Activated CD4-positive, alpha-beta T cell treated with anti-CD3 and anti-CD28 coated beads, Interleukin-2, amount 50 U/mL, for 48 hours (primary cell): ENCODE data around the gene REEP1.
"Not testable (repeated sequence)": the region's sequence is repeated elsewhere in the genome, so short reads cannot be mapped to it uniquely, and the experiment has no call there.

Experiments used
- DNase-seq, 2 experiments: peaks; one replicate each; pipeline ENCODE4 v3.0.0-alpha.2; 2020

The REEP1 gene

DNA sequence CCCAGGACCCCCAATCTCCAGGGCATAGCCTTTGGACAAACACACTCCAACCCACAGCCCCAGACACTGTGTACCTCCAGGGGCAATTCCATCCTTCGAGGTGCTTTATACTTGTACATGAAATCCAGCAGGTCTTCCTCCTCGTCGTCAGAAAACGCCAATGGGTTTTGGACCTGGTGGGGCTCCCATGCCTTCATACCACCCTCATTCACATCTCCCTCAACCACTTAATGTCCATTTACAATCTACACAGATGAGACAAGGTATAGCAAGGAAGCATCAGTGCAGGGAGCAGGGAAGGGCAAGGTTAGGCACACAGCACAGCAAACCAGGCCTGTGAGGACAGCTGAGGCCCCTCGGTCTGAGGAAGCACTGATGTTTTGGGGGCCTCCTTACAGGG lies 117.5 kb downstream of the REEP1 start:
- no peak for DNase-seq

DNA sequence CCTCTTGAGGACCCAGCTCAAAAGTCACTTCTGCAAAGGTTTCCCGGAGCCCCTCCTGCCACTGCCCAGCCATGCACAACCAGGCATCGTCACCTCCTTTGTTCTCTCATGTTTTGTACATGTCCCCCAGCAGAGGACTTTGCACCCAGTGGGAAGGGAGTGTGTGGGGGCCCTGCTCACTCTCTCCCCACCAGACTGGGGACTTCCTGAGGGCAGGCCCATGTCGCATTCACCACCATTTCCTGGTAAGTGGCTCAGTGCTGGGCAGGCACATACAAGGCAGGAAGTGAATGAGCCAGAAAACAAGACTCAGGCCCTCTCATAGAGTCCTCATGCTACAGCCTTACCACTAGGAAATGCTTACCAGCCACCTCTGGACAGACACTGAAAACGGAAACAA lies 119.3 kb downstream of the REEP1 start:
- DNase-seq, result no peak

- DNase-seq, result no peak
Measured at GRCh38 chr2:86216575-86217555, 120.6 kb downstream of the REEP1 start.

- no peak for DNase-seq
Measured at GRCh38 chr2:86214503-86214832, 123.0 kb downstream of the REEP1 start.

- no peak for DNase-seq
Measured at GRCh38 chr2:86213699-86214502, 123.5 kb downstream of the REEP1 start.

DNA sequence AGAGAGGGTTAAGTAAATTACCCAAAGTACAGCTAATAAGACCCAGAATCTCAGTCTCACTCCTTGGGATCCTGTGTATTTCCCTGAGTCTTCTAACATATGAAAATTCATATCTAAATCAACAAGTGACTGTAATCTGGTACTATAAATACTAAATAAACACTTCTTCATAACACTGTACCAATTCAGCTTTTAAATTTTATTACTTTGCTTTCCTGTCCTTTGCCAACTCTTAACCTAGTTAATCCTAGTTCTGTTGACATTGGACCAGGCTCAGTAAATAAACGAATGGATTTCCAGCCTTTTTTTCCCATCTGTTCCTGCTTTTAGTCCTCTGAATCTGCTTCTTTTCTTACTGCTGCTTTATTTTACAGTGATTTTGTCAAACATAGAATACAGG lies 124.4 kb downstream of the REEP1 start:
- DNase-seq, result no peak

DNA sequence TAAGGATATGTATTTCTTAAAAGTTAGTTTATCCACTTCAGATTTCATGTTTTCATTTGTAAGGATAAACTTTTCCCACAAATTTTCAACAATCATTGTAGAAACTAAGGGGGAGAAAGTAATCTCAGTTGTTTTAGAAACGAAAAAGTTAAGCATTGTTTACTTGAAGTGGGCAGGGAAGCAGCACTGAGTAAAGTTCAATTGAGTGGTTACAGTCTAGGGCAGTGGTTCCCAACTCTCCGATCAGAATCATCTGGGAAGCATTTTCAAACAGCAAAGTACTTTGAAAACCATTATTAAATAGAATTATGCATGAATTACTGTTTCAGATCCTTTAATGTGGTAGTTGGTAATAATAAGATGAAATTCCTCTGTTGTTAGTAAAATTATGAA lies 125.6 kb downstream of the REEP1 start:
- DNase-seq, result no peak

GRCh38 chr2:86211033-86211795 lies 126.2 kb downstream of the REEP1 start:
- no peak for DNase-seq

- DNase-seq, result no peak
Measured at GRCh38 chr2:86204458-86204857, 133.0 kb downstream of the REEP1 start.

DNA sequence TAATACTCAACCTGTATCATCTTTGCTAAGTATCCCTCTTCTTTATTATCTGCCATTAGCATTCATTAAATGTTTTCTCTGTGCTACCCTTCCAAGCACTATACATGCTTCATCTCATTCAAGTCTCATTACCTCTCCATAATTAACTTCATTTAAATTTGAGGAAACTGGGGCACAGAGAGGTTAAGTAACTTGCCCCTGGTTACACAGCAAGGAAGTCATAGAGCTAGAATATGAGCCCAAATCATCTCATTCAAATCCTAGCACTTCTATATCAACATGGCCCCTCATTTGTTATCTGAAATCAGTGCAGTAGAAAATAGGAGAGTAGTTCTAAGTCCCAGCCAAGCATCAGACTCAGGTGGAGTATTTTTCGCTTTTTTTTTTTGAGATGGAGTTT lies 133.8 kb downstream of the REEP1 start:
- no peak for DNase-seq

DNA sequence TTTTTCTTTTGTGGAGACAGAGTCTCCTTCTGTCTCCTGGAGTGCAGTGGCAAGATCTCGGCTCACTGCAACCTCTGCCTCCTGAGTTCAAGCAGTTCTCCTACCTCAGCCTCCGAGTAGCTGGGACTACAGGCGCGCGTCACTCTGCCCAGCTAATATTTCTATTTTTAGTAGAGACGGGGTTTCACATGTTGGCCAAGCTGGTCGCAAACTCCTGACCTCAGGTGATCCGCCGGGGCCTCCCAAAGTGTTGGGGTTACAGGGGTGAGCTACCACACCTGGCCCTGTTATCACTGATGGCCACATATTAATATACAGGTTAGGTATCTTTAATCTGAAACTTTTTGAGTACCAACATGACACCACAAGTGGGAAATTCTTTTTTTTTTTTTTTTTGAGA lies 134.7 kb downstream of the REEP1 start:
- DNase-seq, result no peak

GRCh38 chr2:86202336-86202692 lies 135.1 kb downstream of the REEP1 start:
- DNase-seq, result no peak

- DNase-seq, result no peak
Measured at GRCh38 chr2:86201671-86202335, 135.6 kb downstream of the REEP1 start.

- DNase-seq, result not testable (repeated sequence)
Measured at GRCh38 chr2:86200564-86200963, 136.9 kb downstream of the REEP1 start.

GRCh38 chr2:86199834-86200177 lies 137.6 kb downstream of the REEP1 start:
- no peak for DNase-seq

DNA sequence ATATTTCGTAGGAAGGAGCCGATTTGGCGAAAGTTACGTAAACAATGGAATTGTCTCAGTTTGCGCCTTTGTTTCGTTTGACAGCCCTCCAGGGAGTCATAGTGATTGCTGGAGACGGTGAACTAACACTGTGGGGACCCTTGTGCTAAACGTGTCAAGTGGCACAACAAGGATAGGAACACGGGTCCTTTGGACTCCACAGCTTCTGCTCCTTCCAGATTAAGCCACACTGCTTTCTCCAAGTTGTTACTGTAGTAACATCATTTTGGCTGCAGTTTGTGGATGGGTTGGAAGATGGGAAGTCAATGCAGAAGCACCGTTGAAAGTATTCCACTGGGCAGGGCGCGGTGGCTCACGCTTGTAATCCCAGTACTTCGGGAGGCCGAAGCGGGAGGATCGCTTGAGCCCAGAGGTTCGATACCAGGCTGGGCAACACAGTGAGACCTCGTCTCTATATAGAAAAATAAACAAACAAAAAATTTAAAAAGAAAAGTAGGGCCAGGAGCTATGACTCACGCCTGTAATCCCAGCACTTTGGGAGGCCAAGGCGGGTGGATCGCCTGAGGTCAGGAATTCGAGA lies 141.5 kb downstream of the REEP1 start:
- no peak for DNase-seq

GRCh38 chr2:86195055-86195807 lies 142.2 kb downstream of the REEP1 start, which contains the start of gene IMMT:
IMMT (minus strand) TSS chr2:86195462; CDS start chr2:86195382, 80 bp downstream.
- DNase-seq, result peak; percentile 93 to 94

- no peak for DNase-seq
Measured at GRCh38 chr2:86194751-86195054, 142.7 kb downstream of the REEP1 start.

- DNase-seq, result no peak
Measured at GRCh38 chr2:86193901-86194567, 143.4 kb downstream of the REEP1 start.

- no peak for DNase-seq
Measured at GRCh38 chr2:86189782-86190416, 147.5 kb downstream of the REEP1 start.

DNA sequence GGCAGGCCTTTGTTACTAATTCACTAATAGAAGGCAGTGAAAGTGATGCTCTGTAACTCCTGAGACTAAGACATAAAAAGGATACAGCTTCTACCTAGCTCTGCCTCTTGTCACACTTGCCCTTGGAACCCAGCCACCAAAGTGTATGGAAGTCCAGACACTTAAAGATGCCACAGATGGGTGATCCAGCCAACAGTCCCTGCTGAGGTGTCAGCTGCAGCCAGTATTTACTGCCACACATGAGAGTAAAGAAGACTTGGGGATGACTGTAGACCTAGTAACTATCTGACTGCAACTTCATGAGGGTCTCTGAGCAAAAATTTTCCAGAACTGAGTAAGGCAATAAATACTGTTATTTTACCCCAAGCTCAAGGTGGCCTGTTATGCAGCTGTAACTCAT lies 151.0 kb downstream of the REEP1 start:
- no peak for DNase-seq
